Endothelial cell (in vitro differentiated cells): ENCODE measurements around the gene ACADS. TPM values are rescaled to one million over a fixed set of nuclear protein-coding genes. Genes with fewer than 3 reads are reported as not detected.

Experiments used
- DNase-seq: peaks from one replicate; pipeline ENCODE4 v3.0.0; 2021; ENCODE audit warnings: low spot score
- H3K27ac Mint-ChIP-seq: one replicate; pipeline ENCODE4 v1.8.0; 2021; ENCODE audit warnings: mixed read lengths, inconsistent platforms; ENCODE audit not compliant: unreplicated experiment
- H3K27me3 Mint-ChIP-seq: one replicate; pipeline ENCODE4 v1.8.0; 2021; ENCODE audit warnings: mild to moderate bottlenecking, moderate library complexity, mixed read lengths, inconsistent platforms; ENCODE audit not compliant: unreplicated experiment
- H3K36me3 Mint-ChIP-seq: one replicate; pipeline ENCODE4 v1.8.0; 2021; ENCODE audit warnings: mild to moderate bottlenecking, low read depth, mixed read lengths, inconsistent platforms; ENCODE audit not compliant: unreplicated experiment
- H3K4me1 Mint-ChIP-seq: one replicate; pipeline ENCODE4 v1.8.0; 2021; ENCODE audit warnings: mild to moderate bottlenecking, mixed read lengths, inconsistent platforms; ENCODE audit not compliant: unreplicated experiment
- H3K4me3 Mint-ChIP-seq: one replicate; pipeline ENCODE4 v1.8.0; 2021; ENCODE audit warnings: mild to moderate bottlenecking, mixed read lengths, inconsistent platforms; ENCODE audit not compliant: unreplicated experiment
- H3K9me3 Mint-ChIP-seq: one replicate; pipeline ENCODE4 v1.8.0; 2021; ENCODE audit warnings: mixed read lengths, inconsistent platforms; ENCODE audit not compliant: unreplicated experiment
- total RNA-seq: library from RNA; stranded (reverse); fragmentation: NEBNext Ultra II Directional; extraction: Animal tissue kit (Norgen Biotek cat#: 25700); gene quantifications from one replicate; pipeline ENCODE4 v1.2.1, GENCODE V29; 2021; ENCODE audit not compliant: unreplicated experiment
- TF ChIP-seq, protein P1 (sequence below): fragments of 200-600 bp; sonication (generic); IDR thresholded peaks from one replicate; pipeline ENCODE4 v1.5.0; 2021; ENCODE audit warnings: antibody characterized with exemption; ENCODE audit not compliant: unreplicated experiment

ACADS gene
- total RNA-seq, 1 donor from 2014 or later = 5.6 TPM

DNA sequence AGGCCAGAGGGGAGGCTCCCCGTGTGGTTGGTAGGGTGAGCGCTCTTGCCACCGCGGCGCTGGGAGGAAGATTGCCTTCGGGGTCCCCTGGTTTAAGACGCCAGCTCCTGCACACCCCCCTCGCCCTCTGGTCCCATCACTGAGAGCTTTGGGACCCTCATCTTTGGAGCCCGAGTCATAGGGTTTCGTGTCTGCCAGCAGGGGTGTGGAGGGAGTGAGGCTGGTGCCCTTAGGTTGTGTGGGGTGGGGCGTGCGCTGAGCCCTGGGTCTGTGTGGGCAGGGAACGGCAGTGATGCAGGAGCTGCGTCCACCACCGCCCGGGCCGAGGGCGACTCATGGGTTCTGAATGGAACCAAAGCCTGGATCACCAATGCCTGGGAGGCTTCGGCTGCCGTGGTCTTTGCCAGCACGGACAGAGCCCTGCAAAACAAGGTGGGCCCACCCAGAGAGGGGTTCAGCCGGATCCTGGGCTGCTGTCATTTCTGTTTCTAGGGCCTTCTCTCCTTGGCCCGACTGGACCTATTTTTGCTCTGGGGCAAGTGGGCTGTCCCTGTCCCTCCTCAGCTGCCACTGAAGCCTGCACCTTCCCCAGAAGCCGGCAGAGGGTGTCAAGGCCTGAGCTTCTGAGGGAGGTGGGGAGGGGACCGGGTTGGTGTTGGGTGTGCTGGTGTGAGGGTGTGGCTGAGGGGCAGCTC, 12.1 kb downstream of the ACADS start:
- H3K4me3 Mint-ChIP-seq = no peak overlapping the region
- H3K4me1 Mint-ChIP-seq = no peaks in the 10 kb centered on the region
- DNase-seq = peak; percentile 39
- TF ChIP-seq, protein P1, sequence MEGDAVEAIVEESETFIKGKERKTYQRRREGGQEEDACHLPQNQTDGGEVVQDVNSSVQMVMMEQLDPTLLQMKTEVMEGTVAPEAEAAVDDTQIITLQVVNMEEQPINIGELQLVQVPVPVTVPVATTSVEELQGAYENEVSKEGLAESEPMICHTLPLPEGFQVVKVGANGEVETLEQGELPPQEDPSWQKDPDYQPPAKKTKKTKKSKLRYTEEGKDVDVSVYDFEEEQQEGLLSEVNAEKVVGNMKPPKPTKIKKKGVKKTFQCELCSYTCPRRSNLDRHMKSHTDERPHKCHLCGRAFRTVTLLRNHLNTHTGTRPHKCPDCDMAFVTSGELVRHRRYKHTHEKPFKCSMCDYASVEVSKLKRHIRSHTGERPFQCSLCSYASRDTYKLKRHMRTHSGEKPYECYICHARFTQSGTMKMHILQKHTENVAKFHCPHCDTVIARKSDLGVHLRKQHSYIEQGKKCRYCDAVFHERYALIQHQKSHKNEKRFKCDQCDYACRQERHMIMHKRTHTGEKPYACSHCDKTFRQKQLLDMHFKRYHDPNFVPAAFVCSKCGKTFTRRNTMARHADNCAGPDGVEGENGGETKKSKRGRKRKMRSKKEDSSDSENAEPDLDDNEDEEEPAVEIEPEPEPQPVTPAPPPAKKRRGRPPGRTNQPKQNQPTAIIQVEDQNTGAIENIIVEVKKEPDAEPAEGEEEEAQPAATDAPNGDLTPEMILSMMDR = peak; percentile 11
- H3K27ac Mint-ChIP-seq = no peak overlapping the region
- H3K27me3 Mint-ChIP-seq = peaks cover 3% of the 10 kb centered on the region
- H3K9me3 Mint-ChIP-seq = no peaks in the 10 kb centered on the region
- peaks cover 6% of the 10 kb centered on the region for H3K36me3 Mint-ChIP-seq

DNA sequence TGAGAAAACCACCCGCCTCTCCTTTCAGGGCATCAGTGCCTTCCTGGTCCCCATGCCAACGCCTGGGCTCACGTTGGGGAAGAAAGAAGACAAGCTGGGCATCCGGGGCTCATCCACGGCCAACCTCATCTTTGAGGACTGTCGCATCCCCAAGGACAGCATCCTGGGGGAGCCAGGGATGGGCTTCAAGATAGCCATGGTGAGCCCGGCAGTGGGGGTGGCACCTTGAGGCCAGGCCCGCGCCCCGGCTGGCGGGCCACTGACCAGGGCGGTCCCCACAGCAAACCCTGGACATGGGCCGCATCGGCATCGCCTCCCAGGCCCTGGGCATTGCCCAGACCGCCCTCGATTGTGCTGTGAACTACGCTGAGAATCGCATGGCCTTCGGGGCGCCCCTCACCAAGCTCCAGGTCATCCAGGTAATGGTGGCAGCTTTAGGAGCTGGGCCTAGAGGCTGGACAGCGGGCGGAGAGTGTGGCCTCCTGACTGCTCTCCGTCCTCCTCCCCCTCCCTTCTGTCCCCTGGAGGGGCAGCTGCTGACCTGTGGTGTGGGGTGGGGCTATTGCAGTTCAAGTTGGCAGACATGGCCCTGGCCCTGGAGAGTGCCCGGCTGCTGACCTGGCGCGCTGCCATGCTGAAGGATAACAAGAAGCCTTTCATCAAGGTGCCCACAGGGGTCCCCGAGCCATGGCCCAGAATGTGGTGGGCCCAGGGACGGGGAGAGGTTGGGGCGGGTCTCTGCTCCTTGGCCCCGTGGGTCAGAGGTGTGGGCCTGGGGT, 12.8 kb downstream of the ACADS start:
- Mint-ChIP-seq H3K36me3 (peaks cover 6% of the 10 kb centered on the region), H3K4me3 (no peak overlapping the region), H3K9me3 (no peaks in the 10 kb centered on the region), H3K27me3 (peaks cover 3% of the 10 kb centered on the region), H3K4me1 (no peaks in the 10 kb centered on the region), H3K27ac (no peak overlapping the region)
- no peak for DNase-seq
- TF ChIP-seq, protein P1 = no peak

GRCh38 chr12:120739031-120739762, 13.6 kb downstream of the ACADS start:
- DNase-seq = no peak
- peaks cover 3% of the 10 kb centered on the region for H3K27me3 Mint-ChIP-seq
- no peak overlapping the region for H3K4me3 Mint-ChIP-seq
- no peak overlapping the region for H3K27ac Mint-ChIP-seq
- TF ChIP-seq, protein P1 = no peak
- H3K9me3 Mint-ChIP-seq = no peaks in the 10 kb centered on the region
- H3K4me1 Mint-ChIP-seq = no peaks in the 10 kb centered on the region
- H3K36me3 Mint-ChIP-seq = peaks cover 3% of the 10 kb centered on the region

GRCh38 chr12:120739821-120740613, 14.4 kb downstream of the ACADS start:
- H3K9me3 Mint-ChIP-seq = no peaks in the 10 kb centered on the region
- TF ChIP-seq, protein P1 = no peak
- H3K27me3 Mint-ChIP-seq = peaks cover 3% of the 10 kb centered on the region
- no peak overlapping the region for H3K4me3 Mint-ChIP-seq
- no peak for DNase-seq
- no peaks in the 10 kb centered on the region for H3K4me1 Mint-ChIP-seq
- H3K27ac Mint-ChIP-seq = no peak overlapping the region
- H3K36me3 Mint-ChIP-seq = no peaks in the 10 kb centered on the region
